Thoracic aorta (tissue), 2 donors: ENCODE data around the gene ARPC1B. TPM values are rescaled to one million over a fixed set of nuclear protein-coding genes. Genes with fewer than 3 reads are reported as not detected.
"Not testable (repeated sequence)": the region's sequence is repeated elsewhere in the genome, so short reads cannot be mapped to it uniquely, and the experiment has no call there.

Experiments
- ATAC-seq: fragments of 150-250 bp; one replicate; pipeline ENCODE4 v1.8.0; 2017; ENCODE audit warnings: low read depth; ENCODE audit not compliant: insufficient number of reproducible peaks, low FRiP score
- DNase-seq: peaks from one replicate; pipeline ENCODE4 v3.0.0-alpha.2; 2020; ENCODE audit warnings: low spot score
- H3K27ac ChIP-seq, 2 donors: fragments of 200-600 bp; sonication (generic); 1 replicate in 1 of 2; 2 replicates in 1 of 2; pipeline ENCODE4 v1.5.1; 2016; ENCODE audit warnings: mild to moderate bottlenecking in 2 of 2, moderate library complexity in 2 of 2
- H3K27me3 ChIP-seq: fragments of 200-600 bp; sonication (generic); replicated peaks from 2 replicates; pipeline ENCODE4 v1.6.0; 2016; ENCODE audit warnings: mild to moderate bottlenecking; ENCODE audit not compliant: insufficient read depth
- H3K36me3 ChIP-seq: fragments of 200-600 bp; sonication (generic); one replicate; pipeline ENCODE4 v1.5.1; 2016
- H3K4me1 ChIP-seq, 2 donors: fragments of 200-600 bp; sonication (generic); 1 replicate in 1 of 2; 2 replicates in 1 of 2; pipeline versions ENCODE4 v1.5.1 to v1.6.0; 2016; ENCODE audit warnings: low read depth in 2 of 2, mild to moderate bottlenecking in 1 of 2; ENCODE audit not compliant: control insufficient read depth in 1 of 2
- H3K4me3 ChIP-seq: fragments of 200-600 bp; sonication (generic); 2 replicates; pipeline ENCODE4 v1.5.1; 2016; ENCODE audit warnings: mild to moderate bottlenecking
- H3K9me3 ChIP-seq: fragments of 200-600 bp; sonication (generic); 2 replicates; pipeline ENCODE4 v1.5.1; 2016
- CTCF ChIP-seq: fragments of 200-600 bp; sonication (generic); IDR thresholded peaks from one replicate; pipeline ENCODE4 v1.5.1; 2019; ENCODE audit warnings: antibody characterized with exemption
- total RNA-seq, 2 donors: library from RNA; depleted of rRNA; stranded (reverse); fragments of >200 nt; gene quantifications; one replicate each; pipeline versions ENCODE4 v1.1.0 to v1.2.3, GENCODE V29; 2016

ARPC1B gene
- total RNA-seq, 2 donors from 2014 or later = 266 to 350 TPM

DNA sequence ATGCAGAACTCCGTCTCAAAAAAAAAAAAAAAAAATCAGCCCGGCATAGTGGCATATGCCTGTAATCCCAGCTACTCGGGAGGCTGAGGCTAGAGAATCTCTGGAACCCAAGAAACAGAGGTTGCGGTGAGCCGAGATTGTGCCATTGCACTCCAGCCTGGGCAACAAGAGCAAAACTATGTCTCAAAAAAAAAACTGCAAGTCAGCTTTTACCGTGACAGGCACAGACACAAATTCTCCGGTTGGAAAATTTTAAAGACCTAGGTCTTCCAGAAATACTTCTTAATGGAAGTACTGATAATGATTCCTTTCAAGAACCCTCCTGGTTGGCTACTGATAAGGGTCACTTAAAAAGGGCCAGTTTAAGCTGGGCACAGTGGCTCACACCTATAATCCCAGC is 19.4 kb upstream of the ARPC1B start:
- Histone ChIP-seq H3K27me3 (no peaks in the 10 kb centered on the region), H3K36me3 (peaks cover 85% of the 10 kb centered on the region), H3K9me3 (no peaks in the 10 kb centered on the region), H3K4me1 (no peaks in the 10 kb centered on the region), H3K4me3 (no peak overlapping the region), H3K27ac (no peak overlapping the region)
- DNase-seq = no peak
- ATAC-seq = no peak
- no peak for TF ChIP-seq CTCF

- no peak for TF ChIP-seq CTCF
- Histone ChIP-seq H3K9me3 (no peaks in the 10 kb centered on the region), H3K4me3 (no peak overlapping the region), H3K4me1 (no peaks in the 10 kb centered on the region), H3K36me3 (peaks cover 86% of the 10 kb centered on the region), H3K27me3 (no peaks in the 10 kb centered on the region), H3K27ac (no peak overlapping the region)
- no peak for DNase-seq
- ATAC-seq = no peak
Observed at GRCh38 chr7:99357701-99358490, 16.6 kb upstream of the ARPC1B start.

DNA sequence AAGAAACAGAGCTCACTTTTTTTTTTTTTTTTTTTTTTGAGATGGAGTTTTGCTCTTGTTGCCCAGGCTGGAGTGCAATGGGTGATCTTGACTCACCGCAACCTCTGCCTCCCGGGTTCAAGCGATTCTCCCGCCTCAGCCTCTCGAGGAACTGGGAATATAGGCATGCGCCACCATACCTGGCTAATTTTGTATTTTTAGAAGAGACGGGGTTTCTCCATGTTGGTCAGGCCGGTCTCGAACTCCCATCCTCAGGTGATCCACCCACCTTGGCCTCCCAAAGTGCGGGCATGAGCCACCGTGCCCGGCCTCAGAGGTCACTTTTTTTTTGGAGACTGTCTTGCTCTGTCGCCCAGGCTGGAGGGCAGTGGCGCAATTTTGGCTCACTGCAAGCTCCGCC is 16.0 kb upstream of the ARPC1B start:
- not testable (repeated sequence) for H3K4me3 ChIP-seq, H3K27ac ChIP-seq, H3K27me3 ChIP-seq, ATAC-seq, H3K9me3 ChIP-seq, DNase-seq, H3K4me1 ChIP-seq
- peaks cover 91% of the 10 kb centered on the region for H3K36me3 ChIP-seq

GRCh38 chr7:99359465-99360154 is 14.9 kb upstream of the ARPC1B start:
- H3K27me3 ChIP-seq = no peaks in the 10 kb centered on the region
- no peak overlapping the region for H3K27ac ChIP-seq
- ATAC-seq (no peak), DNase-seq (no peak)
- no peak overlapping the region for H3K4me3 ChIP-seq
- peaks cover 91% of the 10 kb centered on the region for H3K36me3 ChIP-seq
- TF ChIP-seq CTCF = no peak
- no peaks in the 10 kb centered on the region for H3K9me3 ChIP-seq
- H3K4me1 ChIP-seq = no peaks in the 10 kb centered on the region

DNA sequence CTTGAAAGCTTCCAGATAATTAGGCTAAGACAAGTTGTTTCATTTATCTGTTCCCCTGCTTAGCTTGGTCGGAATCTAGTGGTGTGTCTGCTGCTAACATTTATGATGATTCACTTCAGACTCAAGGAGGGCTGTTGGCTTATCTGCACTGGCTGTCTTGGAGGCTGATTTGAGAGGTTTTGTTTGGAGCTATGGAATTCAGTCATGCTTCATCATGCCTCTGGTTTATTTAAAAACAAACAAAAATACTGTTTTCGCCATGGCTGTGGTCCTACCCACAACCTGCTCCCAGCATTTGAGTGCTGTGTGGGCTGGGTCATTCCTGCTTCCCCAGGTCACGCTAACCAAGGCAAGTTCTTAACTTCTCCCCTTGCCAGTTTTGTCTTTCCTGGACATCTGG is 11.7 kb upstream of the ARPC1B start:
- DNase-seq = no peak

More for the DNA sequence above, 11.7 kb upstream of the ARPC1B start:
- no peak overlapping the region for H3K27ac ChIP-seq
- TF ChIP-seq CTCF = no peak
- H3K36me3 ChIP-seq = peaks cover 90% of the 10 kb centered on the region
- H3K4me1 ChIP-seq = no peaks in the 10 kb centered on the region
- no peaks in the 10 kb centered on the region for H3K9me3 ChIP-seq
- no peak overlapping the region for H3K4me3 ChIP-seq
- H3K27me3 ChIP-seq = no peaks in the 10 kb centered on the region
- ATAC-seq = no peak
